ENCODE data around the gene NIPA2.

DNA sequence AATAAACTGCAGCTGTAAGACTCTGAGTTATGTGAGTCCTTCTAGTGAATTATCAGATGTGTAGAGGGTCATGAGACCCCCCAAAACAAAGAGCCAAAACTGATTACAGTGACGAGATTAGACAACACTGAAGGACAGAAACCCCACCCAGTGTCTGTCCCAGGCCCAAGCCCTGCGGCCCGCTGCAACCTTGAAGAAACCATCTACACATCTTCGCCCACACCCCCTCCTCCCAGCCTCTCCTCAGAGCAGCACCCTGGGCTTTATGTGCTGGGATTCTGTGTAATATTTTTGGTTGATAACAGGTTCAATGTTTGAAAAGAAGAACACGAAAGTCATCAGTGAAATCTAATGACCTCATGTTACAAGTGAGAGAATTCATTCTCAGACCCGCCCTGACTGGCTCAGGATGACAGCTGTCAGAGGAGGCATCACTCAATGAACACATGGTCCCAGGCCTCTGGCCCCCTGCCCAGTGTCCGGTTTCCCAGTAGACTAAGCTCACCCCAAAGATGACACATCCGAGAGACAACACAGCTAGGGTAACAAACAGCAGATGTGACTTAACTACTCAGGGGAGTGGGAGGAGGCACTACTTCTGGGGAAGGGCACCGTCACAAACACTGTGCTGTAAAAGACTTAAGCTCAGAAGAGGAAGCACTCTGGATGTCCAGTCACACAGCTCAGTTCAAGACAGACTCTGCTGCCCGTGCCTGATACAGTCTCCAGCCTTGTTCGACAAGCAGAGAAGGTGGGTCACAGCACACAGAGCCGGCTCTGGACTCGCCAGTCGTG, 48.9 kb downstream of the NIPA2 start:
- TF ChIP-seq, protein P1, sequence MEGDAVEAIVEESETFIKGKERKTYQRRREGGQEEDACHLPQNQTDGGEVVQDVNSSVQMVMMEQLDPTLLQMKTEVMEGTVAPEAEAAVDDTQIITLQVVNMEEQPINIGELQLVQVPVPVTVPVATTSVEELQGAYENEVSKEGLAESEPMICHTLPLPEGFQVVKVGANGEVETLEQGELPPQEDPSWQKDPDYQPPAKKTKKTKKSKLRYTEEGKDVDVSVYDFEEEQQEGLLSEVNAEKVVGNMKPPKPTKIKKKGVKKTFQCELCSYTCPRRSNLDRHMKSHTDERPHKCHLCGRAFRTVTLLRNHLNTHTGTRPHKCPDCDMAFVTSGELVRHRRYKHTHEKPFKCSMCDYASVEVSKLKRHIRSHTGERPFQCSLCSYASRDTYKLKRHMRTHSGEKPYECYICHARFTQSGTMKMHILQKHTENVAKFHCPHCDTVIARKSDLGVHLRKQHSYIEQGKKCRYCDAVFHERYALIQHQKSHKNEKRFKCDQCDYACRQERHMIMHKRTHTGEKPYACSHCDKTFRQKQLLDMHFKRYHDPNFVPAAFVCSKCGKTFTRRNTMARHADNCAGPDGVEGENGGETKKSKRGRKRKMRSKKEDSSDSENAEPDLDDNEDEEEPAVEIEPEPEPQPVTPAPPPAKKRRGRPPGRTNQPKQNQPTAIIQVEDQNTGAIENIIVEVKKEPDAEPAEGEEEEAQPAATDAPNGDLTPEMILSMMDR (IDR thresholded peaks at IDR 0.05), result no peak
- TF ChIP-seq POLR2A (IDR thresholded peaks at IDR 0.05) (no peak), EP300 (IDR thresholded peaks at IDR 0.05) (no peak)
